Neural crest cell (in vitro differentiated cells): ENCODE data around the gene TBCD. TPM values are rescaled to one million over a fixed set of nuclear protein-coding genes. Genes with fewer than 3 reads are reported as not detected.

ENCODE experiments used
- DNase-seq: peaks from one replicate; pipeline ENCODE4 v3.0.0; 2021; ENCODE audit warnings: low read depth, mixed read lengths, low spot score
- H3K27ac Mint-ChIP-seq: one replicate; pipeline ENCODE4 v1.8.0; 2021; ENCODE audit warnings: mild to moderate bottlenecking, mixed read lengths; ENCODE audit not compliant: unreplicated experiment
- H3K27me3 Mint-ChIP-seq: 2 replicates; pipeline ENCODE4 v1.8.0; 2021; ENCODE audit warnings: low read depth, mild to moderate bottlenecking, mixed read lengths
- H3K36me3 Mint-ChIP-seq: 2 replicates; pipeline ENCODE4 v1.8.0; 2021; ENCODE audit warnings: low read depth, mild to moderate bottlenecking, mixed read lengths
- H3K4me1 Mint-ChIP-seq: 2 replicates; pipeline ENCODE4 v1.8.0; 2021; ENCODE audit warnings: mixed read lengths
- H3K4me3 Mint-ChIP-seq: one replicate; pipeline ENCODE4 v1.8.0; 2021; ENCODE audit warnings: mild to moderate bottlenecking, mixed read lengths
- H3K9me3 Mint-ChIP-seq: 2 replicates; pipeline ENCODE4 v1.8.0; 2021; ENCODE audit warnings: mixed read lengths
- CTCF ChIP-seq: fragments of 200-600 bp; sonication (generic); conservative IDR thresholded peaks from 2 replicates; pipeline ENCODE4 v1.5.0; 2021; ENCODE audit warnings: antibody characterized with exemption, mild to moderate bottlenecking
- total RNA-seq: library from RNA; stranded (reverse); gene quantifications from 2 replicates; pipeline ENCODE4 v1.2.1, GENCODE V29; 2021

Gene TBCD
- total RNA-seq, 1 donor from 2014 or later, result 166 TPM

- peaks cover 2% of the 10 kb centered on the region for H3K9me3 Mint-ChIP-seq
- no peak overlapping the region for H3K4me3 Mint-ChIP-seq
- H3K27me3 Mint-ChIP-seq, result no peaks in the 10 kb centered on the region
- TF ChIP-seq CTCF, result no peak
- DNase-seq, result no peak
- H3K27ac Mint-ChIP-seq, result no peak overlapping the region
- H3K36me3 Mint-ChIP-seq, result peaks cover 12% of the 10 kb centered on the region
- peaks cover 29% of the 10 kb centered on the region for H3K4me1 Mint-ChIP-seq
Measured at GRCh38 chr17:82882715-82883418, 131.0 kb downstream of the TBCD start.

GRCh38 chr17:82883419-82884031 lies 131.7 kb downstream of the TBCD start:
- H3K27me3 Mint-ChIP-seq, result no peaks in the 10 kb centered on the region
- H3K4me1 Mint-ChIP-seq, result peaks cover 30% of the 10 kb centered on the region
- TF ChIP-seq CTCF, result no peak
- H3K36me3 Mint-ChIP-seq, result peaks cover 15% of the 10 kb centered on the region
- H3K9me3 Mint-ChIP-seq, result peaks cover 2% of the 10 kb centered on the region
- no peak overlapping the region for H3K4me3 Mint-ChIP-seq
- no peak for DNase-seq
- peak overlapping the region; percentile 57 for H3K27ac Mint-ChIP-seq

GRCh38 chr17:82884341-82884969 lies 132.6 kb downstream of the TBCD start:
- no peaks in the 10 kb centered on the region for H3K27me3 Mint-ChIP-seq
- TF ChIP-seq CTCF, result no peak
- peaks cover 15% of the 10 kb centered on the region for H3K36me3 Mint-ChIP-seq
- peaks cover 31% of the 10 kb centered on the region for H3K4me1 Mint-ChIP-seq
- peak overlapping the region; percentile 57 for H3K27ac Mint-ChIP-seq
- no peak overlapping the region for H3K4me3 Mint-ChIP-seq
- H3K9me3 Mint-ChIP-seq, result peaks cover 2% of the 10 kb centered on the region
- no peak for DNase-seq

GRCh38 chr17:82884970-82885353 lies 133.1 kb downstream of the TBCD start:
- Mint-ChIP-seq H3K4me3 (no peak overlapping the region), H3K27me3 (no peaks in the 10 kb centered on the region), H3K27ac (peak overlapping the region; percentile 40), H3K9me3 (peaks cover 2% of the 10 kb centered on the region), H3K36me3 (peaks cover 19% of the 10 kb centered on the region), H3K4me1 (peaks cover 35% of the 10 kb centered on the region)
- DNase-seq, result no peak
- no peak for TF ChIP-seq CTCF

- Mint-ChIP-seq H3K4me3 (no peak overlapping the region), H3K36me3 (peaks cover 21% of the 10 kb centered on the region), H3K4me1 (peaks cover 30% of the 10 kb centered on the region), H3K9me3 (peaks cover 2% of the 10 kb centered on the region), H3K27ac (no peak overlapping the region), H3K27me3 (no peaks in the 10 kb centered on the region)
- TF ChIP-seq CTCF, result no peak
- DNase-seq, result no peak
Measured at GRCh38 chr17:82887255-82888164, 135.6 kb downstream of the TBCD start.
